GM04504 (cell line): Measurements from ENCODE around the gene COLEC11.

Experiments used
- DNase-seq: peaks from one replicate; pipeline ENCODE4 v3.0.0-alpha.2; 2012; ENCODE audit warnings: low read depth

Gene COLEC11

GRCh38 chr2:3585261-3586109, 9.4 kb upstream of the COLEC11 start:
- DNase-seq = no peak

GRCh38 chr2:3586220-3586619, 8.7 kb upstream of the COLEC11 start:
- no peak for DNase-seq

GRCh38 chr2:3587021-3587420, 7.9 kb upstream of the COLEC11 start:
- no peak for DNase-seq

GRCh38 chr2:3587432-3587831, 7.5 kb upstream of the COLEC11 start:
- DNase-seq = no peak

DNA sequence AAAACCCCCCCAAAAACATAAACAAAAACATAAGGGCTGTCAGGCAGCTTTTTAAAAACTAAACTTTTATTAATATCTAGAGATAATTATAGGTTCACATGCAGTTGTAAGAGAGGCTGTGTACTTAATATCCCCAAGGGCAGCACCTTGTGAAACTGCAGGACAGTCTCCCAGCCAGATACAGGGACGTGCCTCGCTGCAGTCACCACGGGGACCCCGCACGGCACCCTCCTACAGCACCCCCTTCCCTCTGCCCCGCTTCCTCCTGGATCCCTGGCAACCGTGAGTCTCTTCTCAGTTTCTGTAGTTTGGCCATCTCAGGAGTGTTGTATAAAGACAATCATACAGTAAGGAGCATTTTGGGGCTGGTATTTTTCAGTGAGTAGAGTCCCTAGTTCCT, 6.8 kb upstream of the COLEC11 start:
- DNase-seq = no peak

DNA sequence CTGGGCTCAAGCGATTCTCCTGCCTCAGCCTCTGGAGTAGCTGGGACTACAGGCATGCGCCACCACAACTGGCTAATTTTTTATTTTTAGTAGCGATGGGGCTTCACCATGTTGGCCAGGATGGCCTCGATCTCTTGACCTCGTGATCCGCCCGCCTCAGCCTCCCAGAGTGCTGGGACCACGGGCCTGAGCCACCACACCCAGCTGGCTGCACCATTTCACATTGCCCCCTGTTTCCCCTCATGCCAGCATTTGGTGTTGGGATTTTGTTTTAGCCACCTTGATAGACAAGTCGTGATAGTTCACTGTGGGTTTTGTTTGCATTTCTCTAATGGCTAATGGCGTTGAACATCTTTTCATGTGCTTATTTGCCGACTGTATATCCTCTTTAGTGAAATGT, 5.8 kb upstream of the COLEC11 start:
- no peak for DNase-seq

- no peak for DNase-seq
Observed at GRCh38 chr2:3595404-3595803, 492 bp downstream of the COLEC11 start.

DNA sequence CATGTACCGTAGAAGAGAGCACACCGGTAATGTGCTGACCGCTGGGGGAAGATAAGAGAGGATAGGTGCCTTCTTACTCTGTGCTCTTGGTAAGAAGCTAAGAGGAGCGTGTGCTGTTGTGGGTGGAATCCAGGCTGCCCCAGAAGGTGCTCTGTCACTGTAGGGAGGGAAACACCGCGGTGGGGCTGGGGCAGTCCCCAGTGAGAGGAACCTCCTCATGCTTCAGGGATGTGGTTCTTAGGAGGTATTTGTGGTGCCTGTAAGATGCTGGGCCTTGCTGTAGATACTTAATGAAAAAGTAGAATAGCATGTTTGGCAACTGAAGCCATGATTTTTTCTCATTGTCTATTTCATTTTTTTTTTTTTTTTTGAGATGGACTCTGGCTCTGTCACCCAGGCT, 1.1 kb downstream of the COLEC11 start:
- no peak for DNase-seq

DNA sequence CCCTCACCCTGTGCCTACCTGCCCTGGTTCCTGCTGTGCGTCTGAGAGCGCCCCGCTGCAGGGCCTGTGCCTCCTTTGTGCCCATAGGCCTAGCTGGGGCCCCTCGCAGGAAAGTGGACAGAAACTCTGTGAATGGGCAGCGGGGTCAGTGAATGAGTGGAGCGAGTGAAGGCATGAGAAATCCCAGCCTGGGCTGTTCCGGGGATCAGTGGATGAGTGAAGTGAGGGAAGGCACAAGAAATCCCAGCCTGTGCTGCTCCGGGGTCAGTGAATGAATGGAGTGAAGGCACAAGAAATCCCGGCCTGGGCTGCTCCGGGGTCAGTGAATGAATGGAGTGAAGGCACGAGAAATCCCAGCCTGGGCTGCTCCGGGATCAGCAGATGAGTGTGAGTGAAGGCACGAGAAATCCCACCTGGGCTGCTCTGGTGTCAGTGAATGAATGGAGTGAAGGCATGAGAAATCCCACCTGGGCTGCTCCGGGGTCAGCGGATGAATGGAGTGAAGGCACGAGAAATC, 2.0 kb downstream of the COLEC11 start:
- DNase-seq = no peak

DNA sequence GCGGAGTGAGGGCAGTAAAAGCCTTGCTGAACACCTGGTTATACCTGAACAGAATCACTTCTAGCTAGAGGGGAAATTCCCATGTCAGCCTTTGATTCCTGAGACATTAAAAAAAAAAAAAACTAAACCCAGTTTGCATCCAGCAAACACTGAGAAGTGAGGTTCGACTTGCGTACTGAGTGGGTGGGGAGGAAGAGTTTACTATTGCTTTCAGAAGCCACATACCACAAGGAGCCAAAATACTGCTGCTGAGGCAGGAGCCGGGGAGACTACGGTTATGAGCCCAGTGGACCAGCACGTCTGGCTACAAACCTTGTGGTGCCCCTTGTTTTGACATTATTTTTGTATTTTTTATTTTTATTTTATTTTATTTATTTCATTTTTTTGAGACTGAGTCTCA, 2.7 kb downstream of the COLEC11 start:
- no peak for DNase-seq

- DNase-seq = no peak
Observed at GRCh38 chr2:3598197-3598910, 3.4 kb downstream of the COLEC11 start.

DNA sequence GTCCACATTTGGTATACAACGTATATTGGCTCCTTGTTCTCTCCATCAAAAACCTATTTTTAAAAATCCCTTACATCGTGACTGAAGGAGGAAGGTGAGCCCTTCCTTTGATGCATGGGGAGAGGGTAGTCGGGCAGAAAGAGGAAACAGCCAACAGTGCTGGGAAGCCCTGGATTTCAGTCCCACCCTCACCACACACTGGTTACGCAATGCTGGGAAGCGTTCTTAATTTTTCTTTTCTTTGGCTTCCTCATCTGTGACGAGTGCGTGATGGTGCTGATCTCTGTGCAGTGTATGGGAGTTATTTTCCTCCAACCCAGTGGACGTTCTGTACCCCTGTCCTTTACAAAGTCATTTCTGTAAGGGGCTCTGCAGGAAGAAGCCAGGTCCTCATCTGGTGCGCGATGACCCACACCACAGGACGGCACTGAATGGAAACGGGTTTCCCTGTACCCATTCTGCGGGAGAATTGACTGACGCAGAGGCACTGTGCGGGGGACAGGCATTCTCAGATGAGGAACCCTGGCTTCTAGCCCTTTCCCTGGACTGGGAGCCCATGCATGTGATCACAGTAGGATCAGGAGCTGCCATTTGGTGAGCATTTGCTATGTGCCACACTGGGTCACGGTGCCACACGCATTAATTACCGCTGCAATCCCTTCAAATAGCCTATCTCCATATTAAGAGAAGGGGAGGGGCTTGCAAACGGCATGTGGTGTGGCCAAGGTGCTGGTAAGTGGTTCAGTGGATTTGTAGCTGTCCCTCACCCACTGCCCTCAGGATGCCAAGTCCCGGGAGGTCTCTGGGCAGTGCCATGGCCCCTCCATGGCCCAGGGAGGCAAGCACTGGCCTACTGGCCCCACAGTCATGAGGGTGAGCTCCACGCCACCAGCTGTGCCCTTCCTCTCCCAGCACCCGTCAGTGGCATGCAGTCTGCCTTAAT, 4.3 kb downstream of the COLEC11 start:
- DNase-seq = no peak

GRCh38 chr2:3600256-3600855, 5.4 kb downstream of the COLEC11 start:
- no peak for DNase-seq

GRCh38 chr2:3601561-3602271, 6.8 kb downstream of the COLEC11 start:
- no peak for DNase-seq

GRCh38 chr2:3602553-3603339, 7.8 kb downstream of the COLEC11 start:
- no peak for DNase-seq

GRCh38 chr2:3603536-3604206, 8.8 kb downstream of the COLEC11 start:
- no peak for DNase-seq

DNA sequence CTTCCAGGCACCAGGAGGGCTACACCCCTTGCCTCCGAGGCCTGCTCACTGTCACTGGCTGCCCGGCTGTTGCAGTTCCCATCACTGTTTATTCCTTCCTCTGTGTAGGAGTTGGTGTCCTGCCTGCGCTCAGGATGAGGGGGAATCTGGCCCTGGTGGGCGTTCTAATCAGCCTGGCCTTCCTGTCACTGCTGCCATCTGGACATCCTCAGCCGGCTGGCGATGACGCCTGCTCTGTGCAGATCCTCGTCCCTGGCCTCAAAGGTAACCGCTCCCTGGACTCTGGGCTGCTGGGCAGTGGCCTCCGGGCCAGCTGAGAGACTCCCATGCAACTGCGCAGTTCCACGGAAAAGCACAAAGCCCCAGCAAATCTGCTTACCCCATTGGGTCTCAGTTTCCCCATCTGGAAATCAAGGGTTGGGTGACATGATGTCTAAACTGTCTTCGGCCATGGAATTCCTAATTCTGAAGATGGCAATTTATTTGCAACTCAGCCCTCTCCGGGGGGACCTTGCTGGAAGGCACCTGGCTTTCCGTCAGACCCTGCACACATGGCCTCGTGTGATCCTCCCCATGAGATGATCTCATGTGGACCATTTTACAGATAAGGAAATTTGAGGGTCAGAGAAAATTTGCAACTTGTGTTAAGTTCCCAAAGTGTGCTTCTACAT, 9.4 kb downstream of the COLEC11 start:
- DNase-seq = no peak

DNA sequence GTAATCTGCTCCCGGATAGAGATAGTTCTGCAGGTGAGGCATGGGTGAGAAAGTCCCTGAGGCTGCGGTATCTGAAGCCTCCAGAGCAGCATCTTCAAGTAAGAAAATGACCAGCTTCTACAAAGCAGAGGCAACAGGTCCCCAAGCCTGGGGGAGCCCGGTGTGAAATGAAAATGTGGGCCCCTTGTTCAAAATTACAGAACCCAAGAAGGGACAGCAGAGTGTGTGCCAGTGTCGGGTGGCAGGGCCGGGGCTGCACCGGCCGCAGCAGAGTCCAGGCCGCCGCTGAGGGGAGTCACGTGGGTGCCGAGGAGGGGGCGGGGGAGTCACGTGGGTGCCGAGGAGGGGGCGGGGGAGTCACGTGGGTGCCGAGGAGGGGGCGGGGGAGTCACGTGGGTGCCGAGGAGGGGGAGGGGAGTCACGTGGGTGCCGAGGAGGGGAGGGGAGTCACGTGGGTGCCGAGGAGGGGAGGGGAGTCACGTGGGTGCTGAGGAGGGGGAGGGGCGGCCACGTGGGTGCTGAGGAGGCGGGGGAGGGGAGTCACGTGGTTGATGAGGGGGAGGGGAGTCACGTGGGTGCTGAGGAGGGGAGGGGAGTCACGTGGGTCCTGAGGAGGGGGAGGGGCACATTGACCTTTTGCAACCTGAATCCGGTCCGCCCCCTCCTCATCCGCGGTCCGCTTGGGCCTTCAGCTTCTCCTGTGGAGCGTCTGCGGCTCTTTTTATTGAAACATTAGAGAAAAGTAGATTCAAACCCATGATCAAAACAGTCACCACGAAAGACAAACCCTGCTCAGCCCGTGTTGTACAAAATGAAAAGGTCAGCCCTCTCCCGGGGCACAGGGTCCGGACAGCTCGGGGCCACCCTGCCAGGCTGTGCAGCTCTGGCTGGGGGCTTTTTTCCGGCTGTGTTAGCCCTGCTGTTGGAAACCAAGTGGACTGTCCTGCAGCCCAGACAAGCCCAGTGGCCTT, 10.4 kb downstream of the COLEC11 start:
- no peak for DNase-seq
